Right forelimb (tissue), 1 donor: ENCODE measurements around the gene RNF115.
"Not testable (repeated sequence)": the region's sequence is repeated elsewhere in the genome, so short reads cannot be mapped to it uniquely, and the experiment has no call there.

Source experiments
- DNase-seq: peaks from one replicate; pipeline ENCODE4 v3.0.0-alpha.2; 2018

Gene RNF115

DNA sequence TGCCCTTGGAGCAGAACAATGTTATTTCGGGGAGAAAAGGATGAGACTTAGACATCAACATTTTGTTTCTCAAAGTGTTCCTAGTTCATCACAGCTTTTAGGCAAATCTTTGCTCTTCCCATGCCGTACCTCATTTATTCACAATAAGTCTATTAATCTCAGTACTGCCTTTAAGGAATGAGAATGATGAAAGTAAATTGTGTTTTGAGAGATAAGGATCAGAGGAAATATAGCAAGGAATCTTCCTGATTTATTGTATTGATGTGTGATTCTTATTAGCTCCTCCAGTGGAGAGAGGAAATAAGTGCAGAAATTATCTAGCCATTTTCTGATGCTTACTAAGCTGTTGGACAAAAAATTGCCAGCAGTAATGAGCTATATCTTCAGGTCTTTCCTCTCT, 2.1 kb upstream of the RNF115 start:
- DNase-seq: no peak

DNA sequence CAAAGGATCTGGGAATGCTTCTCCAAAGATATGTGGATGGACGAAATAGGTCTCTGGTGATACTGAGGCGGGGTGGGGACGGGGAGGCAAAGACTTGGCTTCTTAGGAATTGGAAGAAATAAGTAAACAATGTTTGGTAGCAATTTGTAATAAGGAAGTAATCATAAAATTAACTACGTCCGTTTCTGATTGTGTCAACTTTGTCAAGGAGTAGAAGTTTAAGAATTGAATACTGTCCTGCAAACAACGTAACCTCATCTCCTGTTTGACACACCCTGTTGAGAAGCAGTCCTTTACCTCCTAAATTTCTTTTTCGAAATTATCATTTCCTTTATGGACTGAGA, 576 bp upstream of the RNF115 start:
- no peak for DNase-seq

DNA sequence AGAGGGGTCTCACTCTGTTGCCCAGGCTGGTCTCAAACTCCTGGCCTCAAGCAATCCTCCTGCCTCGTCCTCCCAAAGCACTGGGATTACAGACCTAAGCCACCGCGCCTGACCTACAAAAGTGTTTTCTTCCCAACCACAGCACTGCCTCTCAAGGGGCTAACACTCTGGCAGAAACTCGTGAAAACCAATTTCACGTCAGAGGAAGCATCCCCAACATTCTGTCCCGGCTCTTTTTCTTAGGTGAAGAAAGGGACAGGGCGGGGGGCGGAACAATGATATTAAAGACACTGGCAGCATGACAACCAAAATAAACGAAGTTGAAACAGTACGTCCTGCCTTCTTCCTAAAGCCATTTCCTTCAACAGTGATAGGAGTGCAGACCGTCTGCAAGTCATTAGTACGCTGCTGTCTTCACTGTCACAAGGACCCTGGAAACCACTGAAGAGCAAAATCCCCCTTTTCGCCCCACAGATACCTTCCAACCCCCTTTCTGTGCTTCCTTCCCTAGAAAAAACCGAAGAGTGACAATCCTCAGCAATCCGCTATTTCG, 1.0 kb downstream of the RNF115 start:
- DNase-seq: not testable (repeated sequence)

DNA sequence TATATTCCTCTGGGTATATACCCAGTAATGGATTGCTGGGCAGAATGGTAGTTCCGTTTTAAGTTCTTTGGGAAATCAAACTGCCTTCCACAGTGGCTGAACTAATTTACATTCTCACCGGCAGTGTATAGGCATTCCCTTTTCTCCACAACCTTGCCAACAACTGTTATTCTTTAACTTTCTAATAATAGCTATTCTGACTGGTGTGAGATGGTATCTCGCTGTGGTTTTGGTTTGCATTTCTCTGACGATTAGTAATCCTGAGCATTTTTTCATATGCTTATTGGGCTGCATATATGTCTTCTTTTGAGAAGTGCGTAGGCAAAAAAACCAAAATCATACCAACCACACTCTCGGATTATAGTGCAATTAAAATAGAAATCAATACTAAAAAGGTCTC, 5.8 kb downstream of the RNF115 start:
- not testable (repeated sequence) for DNase-seq

DNA sequence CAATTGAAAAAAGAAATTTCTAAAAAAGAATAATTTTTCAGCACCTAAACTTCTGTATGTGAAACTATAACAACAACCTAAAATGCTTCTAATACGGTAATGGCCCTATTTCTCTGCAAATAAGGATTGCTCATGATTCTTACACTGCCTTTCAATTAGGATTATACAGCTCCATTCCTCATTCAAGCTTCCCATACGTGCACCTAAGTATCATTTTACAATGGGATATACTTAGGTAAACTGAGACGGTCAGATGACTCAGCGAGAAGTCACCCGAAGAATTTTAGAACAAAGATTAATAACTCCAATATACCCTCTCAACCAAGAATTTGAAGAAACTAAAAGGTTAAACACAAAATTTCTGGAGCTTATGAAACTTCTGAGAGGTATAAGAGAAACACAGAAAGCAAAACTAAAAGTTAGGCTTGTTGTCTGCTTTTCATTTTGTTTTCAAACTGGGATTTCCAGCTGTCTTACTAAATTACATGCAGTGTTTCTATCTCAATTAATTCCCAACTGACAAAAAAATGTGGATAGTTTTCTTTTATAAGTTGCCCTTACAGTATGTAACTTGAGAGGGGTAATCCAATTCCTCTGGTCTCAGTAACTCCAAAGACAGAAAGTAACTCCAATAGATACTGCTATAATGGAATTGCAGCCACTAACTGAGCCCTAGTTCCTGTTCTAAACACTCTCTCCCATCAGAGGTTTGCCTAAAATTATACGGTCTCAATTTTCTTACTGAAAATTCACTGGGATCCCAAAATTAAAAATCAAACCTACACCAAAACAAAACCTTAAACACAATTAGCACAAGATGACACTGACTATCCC, 10.7 kb downstream of the RNF115 start:
- DNase-seq: not testable (repeated sequence)

DNA sequence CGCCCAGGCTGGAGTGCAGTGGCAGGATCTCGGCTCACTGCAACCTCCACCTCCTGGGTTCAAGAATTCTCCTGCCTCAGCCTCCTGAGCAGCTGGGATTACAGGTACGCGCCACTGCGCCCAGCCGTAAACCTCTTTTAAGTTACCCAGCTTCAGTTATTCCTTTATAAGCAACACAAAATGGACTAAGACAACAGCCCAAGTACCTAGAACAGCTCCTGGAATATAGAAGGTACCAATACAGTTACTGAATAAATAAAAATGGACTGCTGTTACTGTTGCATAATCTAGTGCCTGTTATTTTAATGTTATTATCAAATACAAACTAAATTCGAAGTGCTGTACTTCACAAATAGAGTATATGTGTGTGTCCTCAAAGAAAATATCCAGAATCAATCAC, 17.1 kb downstream of the RNF115 start:
- DNase-seq: no peak

DNA sequence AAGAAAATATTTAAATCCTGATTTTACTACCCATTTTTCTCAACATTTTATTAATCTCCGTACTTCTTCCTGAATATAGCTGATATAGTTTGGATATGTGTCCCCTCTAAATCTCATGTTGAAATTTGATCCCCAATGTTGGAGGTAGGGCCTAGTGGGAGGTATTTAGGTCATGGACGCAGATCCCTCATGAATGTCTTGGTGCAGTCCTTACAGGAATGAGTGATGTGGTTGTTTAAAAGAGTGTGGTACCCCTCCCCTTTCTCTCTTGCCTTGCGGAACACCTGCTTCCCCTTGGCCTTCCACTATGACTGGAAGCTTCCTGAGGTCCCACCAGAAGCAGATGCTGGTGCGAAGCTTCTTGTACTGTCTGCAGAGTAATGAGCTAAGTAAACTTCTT, 17.5 kb downstream of the RNF115 start:
- DNase-seq: no peak

DNA sequence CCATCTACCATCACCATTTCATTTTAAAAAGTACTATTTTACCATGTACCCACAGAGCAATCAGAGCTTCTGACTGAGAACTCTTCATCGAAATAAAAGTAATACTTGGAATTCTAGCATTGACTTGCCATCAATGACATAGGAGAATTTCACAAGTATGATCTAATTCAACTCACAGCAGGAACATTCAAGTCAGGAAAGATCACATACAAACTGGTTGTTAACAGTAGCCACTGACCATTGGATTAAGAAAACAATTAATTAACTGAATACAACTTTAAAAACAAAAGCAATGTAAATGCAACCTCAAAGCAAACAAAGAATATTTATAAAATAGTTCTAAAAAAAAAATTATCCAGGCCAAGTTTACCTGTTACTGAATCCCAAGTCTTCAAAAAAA, 18.8 kb downstream of the RNF115 start:
- no peak for DNase-seq

DNA sequence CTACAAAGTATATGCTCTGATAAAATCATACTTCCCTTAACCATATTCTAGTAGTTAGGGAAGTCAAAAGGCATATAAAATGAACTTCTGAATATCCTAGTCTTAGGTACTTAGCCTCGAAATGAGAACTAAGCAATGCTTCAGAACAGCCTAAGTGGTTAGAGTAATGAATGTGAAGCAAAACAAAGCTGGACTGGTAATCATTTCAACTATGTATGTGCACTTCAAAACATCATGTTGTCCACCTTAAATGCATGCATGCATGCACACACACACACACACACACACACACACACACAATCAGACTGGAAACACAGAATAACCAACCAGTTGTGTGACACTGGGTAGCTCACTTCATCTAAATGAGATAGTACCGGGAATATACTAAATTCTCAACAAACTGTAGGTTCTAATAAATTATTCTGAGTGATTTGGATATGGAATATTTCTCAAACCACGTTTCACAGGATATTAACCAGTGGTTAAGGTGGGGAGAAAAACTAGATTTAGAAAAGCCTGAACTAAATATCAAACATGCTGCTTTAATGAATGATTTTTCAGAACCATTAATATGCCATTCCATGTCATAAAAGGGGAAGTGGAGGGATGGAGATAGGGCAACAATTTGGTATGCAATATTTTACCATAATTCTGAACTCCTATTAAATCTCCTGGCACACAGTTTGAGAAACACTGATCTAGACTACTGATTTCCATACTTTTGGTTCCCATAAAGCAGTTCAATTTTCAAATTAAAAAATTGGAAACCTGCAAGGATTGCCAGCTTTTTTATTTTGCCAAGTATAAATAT, 19.5 kb downstream of the RNF115 start:
- DNase-seq: no peak

DNA sequence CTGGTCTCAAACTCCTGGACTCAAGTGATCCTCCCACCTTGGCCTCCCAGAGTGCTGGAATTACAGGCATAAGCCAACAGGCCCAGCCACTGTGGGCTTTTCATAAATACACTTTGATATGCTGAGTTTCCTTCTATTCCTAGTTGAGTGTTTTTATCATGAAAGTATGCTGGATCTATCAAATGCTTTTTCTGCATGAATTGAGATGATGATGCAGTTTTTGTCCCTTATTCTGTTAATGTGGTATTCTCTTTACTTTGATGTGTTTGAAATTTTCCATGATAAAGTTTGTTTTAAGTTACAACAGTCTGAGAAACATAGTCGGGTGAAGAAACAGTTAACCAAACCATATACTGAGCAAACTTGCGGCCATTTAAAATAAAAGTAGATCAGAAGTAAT, 24.1 kb downstream of the RNF115 start:
- DNase-seq: no peak

DNA sequence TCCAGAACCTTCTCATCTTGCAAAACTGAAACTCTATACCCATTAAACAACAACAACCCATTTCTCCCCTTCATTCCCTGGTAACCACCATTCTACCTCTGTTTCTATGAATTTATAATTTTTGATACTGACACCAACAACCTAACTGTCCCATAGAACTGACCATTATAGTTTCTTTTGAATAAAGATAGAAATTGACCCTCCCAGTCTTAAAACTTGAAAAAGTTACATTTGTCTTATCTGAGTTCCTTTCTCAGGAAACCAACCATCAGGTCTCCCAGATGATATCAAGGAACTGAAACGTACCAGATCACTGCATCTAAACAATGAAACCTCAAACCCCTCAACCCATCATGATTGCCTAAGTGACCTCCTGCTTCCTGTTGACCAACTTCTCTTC, 27.1 kb downstream of the RNF115 start:
- DNase-seq: no peak

DNA sequence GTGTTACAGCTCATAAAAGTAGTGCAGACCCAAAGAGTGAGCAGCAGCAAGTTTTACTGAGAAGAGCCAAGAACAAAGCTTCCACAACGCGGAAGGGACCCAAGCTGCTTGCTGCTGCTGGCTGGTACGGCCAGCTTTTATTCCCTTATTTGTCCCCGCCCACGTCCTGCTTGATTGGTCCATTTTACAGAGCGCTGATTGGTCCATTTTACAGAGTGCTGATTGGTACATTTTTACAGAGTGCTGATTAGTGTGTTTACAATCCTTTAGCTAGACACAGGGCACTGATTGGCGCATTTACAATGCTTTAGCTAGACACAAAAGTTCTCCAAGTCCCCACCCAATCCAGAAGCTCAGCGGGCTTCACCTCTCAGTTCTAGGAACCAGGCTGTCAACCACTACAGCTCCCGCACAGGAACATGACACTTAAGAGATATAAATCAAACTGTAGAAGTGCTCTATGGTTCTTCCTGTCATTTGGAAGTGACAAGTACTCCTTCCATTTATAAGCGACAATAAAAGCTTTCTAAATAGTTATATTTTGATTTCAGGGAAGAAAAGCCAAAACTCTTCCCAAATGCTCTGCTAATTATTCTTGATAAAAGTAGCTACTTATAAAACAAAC, 28.5 kb downstream of the RNF115 start:
- DNase-seq: no peak

DNA sequence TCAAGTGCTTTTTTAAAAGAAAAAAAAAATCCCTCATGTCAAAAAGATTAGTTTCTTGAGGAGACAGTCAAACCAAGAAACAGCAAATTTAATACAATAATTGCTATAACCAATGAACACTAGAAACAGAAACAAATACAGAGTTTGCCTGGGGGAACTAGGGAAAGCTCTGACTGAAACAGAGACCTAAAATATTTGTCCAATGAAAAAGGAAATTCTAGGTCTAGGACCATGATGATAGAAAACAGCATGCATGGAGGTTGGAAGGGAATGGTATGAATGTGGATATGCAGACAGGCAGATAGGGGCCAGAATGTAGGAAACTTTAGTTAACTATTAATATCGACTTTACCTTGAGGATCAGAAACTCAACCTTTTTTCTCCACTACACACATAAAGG, 31.4 kb downstream of the RNF115 start:
- DNase-seq: no peak

DNA sequence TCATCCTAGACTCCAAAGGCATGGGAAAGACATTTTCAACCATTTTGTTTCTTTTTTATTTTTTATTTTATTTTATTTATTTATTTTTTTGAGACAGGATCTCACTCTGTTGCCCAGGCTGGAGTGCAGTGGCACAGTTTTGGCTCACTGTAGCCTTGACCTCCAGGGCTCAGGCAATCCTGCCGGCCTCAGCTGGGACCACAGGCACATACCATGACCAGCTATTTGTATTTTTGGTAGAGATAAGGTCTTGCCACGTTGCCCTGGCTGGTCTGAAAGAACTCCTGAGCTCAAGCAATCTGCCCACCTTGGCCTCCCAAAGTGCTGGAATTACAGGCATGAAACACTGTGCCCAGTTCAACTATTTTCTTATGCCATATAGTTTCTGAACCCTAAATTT, 32.0 kb downstream of the RNF115 start:
- DNase-seq: not testable (repeated sequence)

DNA sequence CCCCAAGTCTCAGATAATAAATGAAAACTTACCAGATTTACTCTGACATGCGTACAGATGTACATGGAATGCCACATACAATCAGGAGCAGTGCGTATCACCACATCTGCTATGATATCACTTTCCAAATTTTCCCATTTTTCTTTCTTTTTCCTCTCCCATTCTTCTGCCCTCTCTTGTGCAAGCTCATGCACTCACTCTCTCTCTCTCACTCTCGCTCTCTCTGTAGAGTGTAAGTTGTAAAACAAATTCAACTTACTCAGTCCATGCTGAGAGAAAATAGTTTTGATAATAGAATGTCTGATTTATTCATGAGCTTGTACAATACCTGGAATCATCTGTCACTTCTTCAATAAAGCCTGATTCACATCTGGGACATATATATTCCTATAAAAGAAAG, 35.3 kb downstream of the RNF115 start:
- DNase-seq: no peak

DNA sequence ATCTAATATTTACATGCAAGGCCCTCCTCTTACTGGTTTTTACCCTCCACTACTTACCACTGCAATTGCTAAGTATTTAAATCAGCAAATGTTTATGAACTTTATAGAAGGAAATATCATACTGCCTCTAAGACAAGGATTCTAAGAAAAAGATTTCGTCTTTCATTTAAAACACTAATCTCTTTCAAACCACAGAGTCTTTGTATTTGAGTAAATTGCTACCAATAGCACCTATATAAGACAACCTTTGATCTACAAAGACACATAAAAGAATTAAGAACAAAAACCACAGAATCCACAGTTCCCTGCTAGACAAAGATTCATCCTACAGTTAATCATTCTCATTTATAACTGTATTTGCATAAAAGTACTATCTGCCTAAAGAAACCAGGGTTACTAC, 37.6 kb downstream of the RNF115 start:
- no peak for DNase-seq

DNA sequence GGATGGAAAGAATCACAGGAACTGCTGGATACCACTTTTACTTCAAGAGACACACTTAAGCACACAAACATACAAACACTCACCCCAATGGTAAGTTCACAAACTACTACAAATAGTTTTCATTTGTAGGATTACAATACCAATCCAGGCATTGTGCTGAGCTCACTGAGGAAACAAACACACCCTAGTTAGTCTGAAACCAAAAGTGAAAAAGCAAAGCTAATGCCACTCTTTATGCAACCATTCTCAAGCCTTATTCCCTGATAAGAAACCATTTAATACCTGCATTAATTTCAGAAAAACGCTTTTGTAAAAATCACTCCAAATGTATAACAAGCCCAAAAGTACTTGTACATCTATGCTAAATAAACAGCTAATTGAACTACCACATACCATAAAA, 38.3 kb downstream of the RNF115 start:
- no peak for DNase-seq

DNA sequence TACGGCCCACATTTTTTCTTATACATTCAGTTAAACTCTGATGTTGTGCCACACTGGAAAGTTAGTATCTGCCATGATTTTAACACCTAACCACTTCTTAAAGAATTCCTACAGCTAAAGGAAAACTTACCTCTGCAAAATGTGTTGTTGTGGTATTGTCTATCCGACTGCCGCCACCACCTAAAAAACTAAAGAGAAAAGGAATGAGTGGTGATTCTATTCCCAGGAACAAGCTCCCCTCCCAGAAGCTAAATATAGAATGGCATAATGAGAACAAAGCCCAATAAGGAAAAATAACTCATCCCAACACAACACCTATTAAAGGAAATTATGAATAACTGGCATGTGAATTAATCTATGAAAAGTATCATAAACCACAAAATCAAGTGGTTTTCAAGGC, 39.5 kb downstream of the RNF115 start:
- DNase-seq: no peak

DNA sequence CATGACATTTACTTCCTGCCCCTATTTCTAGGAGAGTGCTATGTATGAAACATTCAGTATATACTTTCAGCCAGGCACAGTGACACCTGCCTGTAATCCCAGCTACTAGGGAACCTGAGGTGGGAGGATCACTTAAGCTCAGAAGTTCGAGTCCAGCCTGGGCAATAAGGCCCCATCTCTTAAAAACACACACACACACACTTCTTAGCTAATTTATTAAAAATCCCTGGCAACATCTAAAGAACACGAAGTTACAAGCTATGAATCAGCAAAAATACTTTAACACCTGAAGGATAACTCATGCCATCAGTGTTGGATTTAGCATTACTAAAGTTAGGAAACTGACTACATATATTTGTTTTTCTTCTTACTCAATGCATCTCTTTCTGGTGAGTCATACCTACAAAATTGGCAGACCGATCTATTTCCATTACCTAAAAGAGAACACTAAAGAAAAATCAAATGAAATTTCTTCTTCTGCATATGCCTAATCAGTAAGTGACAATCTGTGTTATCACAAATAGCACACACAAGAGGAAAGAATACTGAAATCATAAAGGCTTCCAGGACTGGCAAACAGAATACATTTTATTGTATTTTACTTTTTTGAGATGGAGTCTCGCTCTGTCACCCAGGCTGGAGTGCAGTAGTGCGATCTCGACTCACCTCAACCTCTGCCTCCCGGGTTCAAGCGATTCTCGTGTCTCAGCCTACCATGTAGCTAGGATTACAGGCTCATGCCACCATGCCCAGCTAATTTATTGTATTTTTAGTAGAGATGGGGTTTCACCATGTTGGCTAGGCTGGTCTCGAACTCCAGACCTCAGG, 41.4 kb downstream of the RNF115 start:
- no peak for DNase-seq

DNA sequence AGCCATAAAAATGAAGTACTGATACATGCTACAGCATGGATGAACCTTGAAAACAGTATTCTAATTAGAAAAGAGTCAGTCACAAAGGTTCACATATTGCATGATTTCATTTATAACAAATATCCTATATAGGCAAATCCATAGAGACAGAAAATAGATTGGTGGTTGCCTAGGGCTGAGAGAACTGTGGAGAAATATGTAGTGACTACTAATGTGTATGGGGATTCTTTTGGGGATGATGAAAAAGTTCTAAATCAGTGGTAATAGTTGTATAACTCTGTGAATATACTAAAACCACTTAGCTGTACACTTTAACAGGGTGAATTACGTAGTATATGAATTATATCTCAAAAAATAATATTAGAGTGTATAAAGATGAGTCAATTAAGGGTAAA, 45.8 kb downstream of the RNF115 start:
- DNase-seq: no peak

DNA sequence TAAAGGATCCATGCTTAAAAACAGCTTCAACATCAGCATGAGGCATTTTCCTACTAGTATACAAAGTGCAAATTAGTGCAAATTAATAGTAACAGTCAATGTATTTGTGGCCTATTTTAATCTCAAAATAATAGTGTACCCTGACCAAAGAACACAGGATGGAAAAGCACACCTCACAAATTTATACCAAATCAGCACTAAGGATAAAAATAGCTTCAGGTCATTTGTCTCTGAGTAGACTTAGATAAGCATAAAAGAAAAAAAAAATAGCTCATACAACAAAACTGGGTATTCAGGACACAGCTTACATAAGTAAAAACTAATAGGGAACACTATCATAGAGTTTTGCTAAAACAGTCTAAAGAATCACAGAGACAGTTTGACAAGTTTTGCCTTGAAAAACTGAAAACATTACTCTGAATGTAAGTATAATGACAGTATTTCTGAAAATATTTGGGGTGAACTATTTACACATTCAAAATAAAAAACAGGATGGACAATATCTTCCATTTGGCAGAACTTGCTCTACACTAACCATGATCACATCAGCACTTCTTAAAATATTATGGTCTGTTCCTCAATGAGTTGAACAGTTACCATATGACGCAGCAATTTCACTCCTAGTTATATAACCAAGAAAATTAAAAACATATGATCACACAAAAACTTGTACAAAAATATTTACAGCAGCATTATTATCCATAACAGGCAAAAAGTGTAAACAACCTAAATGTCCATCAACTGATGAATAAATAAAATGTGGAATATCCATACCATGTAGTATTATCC, 46.3 kb downstream of the RNF115 start:
- DNase-seq: no peak

DNA sequence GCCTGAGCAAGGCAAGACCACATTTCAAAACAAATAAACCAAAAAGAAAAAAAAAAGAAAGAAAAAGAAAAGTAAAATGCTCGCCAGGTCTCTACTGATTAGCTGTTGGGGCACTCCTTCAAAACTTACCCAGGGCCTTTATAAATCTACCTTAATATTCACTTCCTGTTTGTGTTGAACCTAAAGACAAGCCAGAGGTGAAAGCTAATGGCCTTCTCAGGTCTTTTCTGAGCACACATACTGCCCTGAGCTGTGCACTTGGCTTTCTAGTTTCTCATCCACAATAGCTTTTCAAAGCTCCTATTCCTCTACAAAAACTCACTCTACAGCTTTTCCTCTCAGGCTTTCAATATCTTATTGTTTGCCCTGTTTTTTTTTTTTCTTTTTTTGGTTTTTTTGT, 50.5 kb downstream of the RNF115 start:
- no peak for DNase-seq
